GM13976 (cell line): ENCODE results near the gene TRPC4.
A peak's percentile ranks its signal among the peaks of the same experiment; 100 is the strongest.

Experiments
- DNase-seq: peaks from one replicate; pipeline ENCODE4 v3.0.0; 2012; ENCODE audit warnings: low spot score
- in situ Hi-C: fragments of 300-500 bp; cut with MboI; formaldehyde crosslinking; loops from one replicate; pipeline ENCODE4 v1.12.0; 2022; ENCODE audit warnings: low sequenced_read_pairs, mixed read lengths, inconsistent platforms; ENCODE audit not compliant: unreplicated experiment
- TF ChIP-seq, protein P1 (sequence below): IDR thresholded peaks from 2 replicates; pipeline ENCODE4 v1.5.1; 2012; ENCODE audit warnings: borderline replicate concordance, mild to moderate bottlenecking; ENCODE audit not compliant: insufficient read depth; ENCODE audit errors: extremely low read depth, missing control alignments, control extremely low read depth

TRPC4 gene

DNA sequence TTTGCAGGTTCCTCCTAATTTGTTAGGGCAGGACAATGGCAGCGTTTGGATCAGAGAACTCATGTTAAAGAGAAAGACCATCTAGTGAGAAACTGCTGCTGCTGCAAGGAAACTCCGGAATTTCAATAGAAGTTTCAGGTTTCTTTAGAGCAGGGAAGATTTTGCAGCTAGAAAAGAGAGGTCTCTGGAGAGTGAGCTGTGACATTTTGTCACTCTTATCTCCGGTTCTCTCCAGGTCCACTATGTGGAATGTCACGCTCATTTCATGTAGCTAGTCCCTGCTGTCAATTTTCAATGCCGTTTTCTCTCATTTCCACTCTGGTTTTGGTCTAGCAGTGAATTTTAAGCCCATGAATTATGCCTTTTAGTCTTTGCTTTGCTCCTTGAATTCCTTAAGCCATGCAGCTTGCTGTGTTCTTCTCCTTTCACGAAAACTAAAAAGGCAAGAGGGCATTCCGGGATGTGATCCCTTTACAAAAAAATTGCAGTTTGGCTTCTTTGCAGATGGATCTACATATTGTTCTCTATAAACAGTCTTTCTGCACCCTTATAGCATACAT lies 224.3 kb downstream of the TRPC4 start:
- in situ Hi-C loops, result no loop called here
- DNase-seq, result no peak
- TF ChIP-seq, protein P1, sequence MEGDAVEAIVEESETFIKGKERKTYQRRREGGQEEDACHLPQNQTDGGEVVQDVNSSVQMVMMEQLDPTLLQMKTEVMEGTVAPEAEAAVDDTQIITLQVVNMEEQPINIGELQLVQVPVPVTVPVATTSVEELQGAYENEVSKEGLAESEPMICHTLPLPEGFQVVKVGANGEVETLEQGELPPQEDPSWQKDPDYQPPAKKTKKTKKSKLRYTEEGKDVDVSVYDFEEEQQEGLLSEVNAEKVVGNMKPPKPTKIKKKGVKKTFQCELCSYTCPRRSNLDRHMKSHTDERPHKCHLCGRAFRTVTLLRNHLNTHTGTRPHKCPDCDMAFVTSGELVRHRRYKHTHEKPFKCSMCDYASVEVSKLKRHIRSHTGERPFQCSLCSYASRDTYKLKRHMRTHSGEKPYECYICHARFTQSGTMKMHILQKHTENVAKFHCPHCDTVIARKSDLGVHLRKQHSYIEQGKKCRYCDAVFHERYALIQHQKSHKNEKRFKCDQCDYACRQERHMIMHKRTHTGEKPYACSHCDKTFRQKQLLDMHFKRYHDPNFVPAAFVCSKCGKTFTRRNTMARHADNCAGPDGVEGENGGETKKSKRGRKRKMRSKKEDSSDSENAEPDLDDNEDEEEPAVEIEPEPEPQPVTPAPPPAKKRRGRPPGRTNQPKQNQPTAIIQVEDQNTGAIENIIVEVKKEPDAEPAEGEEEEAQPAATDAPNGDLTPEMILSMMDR, result no peak

DNA sequence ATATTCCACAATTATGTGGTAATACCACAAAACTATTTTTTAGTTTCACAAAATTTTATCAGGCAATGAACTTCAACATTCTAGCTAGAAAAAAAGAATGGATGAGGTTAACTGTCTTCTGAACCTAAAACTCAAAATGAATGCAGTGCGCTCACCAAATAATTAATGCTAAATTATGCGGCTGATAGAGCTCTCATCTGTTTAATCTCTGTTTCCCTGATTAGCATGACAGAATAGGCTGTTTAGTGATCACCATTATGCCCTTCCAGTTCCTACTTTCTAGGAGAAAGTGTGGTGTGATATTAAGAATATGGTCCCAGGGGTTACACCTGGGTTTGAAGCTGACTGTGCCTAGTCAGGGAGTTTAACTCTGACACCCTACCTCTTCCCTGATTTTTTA lies 228.2 kb downstream of the TRPC4 start:
- no peak for DNase-seq
- in situ Hi-C loops, result no loop called here
- TF ChIP-seq, protein P1, result no peak

GRCh38 chr13:37640499-37640898 lies 229.1 kb downstream of the TRPC4 start:
- no peak for DNase-seq
- TF ChIP-seq, protein P1, result peak; percentile 19
- in situ Hi-C loops, result no loop called here

GRCh38 chr13:37636701-37637100 lies 232.9 kb downstream of the TRPC4 start:
- no peak for DNase-seq
- TF ChIP-seq, protein P1, result no peak
- in situ Hi-C loops, result no loop called here

GRCh38 chr13:37632294-37632693 lies 237.3 kb downstream of the TRPC4 start:
- no peak for DNase-seq
- in situ Hi-C loops, result no loop called here
- TF ChIP-seq, protein P1, result no peak

DNA sequence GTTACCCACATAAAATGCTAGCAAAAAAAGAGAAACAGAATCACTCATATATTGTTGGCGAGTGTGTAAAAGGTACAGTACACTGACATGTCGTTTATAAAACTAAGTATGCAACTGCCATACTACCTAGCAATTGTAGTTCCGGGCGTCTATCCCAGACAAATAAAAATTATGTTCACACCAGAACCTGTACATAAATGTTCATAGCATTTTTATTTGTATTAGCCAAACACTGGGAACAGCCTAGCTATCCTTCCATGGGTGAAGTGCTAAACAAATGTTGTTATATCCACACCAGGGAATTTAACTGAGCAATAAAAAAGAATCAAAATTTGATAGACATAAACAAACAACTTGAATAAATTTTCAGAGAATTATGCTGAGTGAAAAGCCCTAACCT lies 242.1 kb downstream of the TRPC4 start:
- TF ChIP-seq, protein P1, result no peak
- DNase-seq, result no peak
- in situ Hi-C loops, result no loop called here
